HEK293 (cell line): Measurements from ENCODE around the gene ZC3H12C.

Experiments used
- GLI2 ChIP-seq: fragments of 450-650 bp; formaldehyde crosslinking; IDR thresholded peaks from 2 replicates; pipeline ENCODE4; 2017; ENCODE audit warnings: missing biosample characterization, missing genetic modification characterization, low read depth, borderline replicate concordance
- MZF1 ChIP-seq: fragments of 450-650 bp; formaldehyde crosslinking; IDR thresholded peaks from 2 replicates; pipeline ENCODE4 v1.5.1; 2017; ENCODE audit warnings: missing biosample characterization, missing genetic modification characterization, borderline replicate concordance
- OSR2 ChIP-seq: fragments of 450-650 bp; formaldehyde crosslinking; IDR thresholded peaks from 2 replicates; pipeline ENCODE4 v1.5.1; 2016; ENCODE audit warnings: missing biosample characterization, missing genetic modification characterization
- PRDM6 ChIP-seq: fragments of 450-650 bp; formaldehyde crosslinking; IDR thresholded peaks from 2 replicates; pipeline ENCODE4 v1.5.1; 2017; ENCODE audit warnings: missing biosample characterization, missing genetic modification characterization
- SP3 ChIP-seq: fragments of 450-650 bp; formaldehyde crosslinking; IDR thresholded peaks from 2 replicates; pipeline ENCODE4 v1.5.1; 2016; ENCODE audit warnings: missing biosample characterization, missing genetic modification characterization
- TCF7L2 ChIP-seq: IDR thresholded peaks from 2 replicates; pipeline ENCODE4 v1.6.1; 2011; ENCODE audit warnings: low read depth, mild to moderate bottlenecking, inconsistent platforms, low read length, moderate library complexity, borderline replicate concordance
- TRIM28 ChIP-seq: IDR thresholded peaks from 2 replicates; pipeline ENCODE4 v1.6.1; 2011; ENCODE audit warnings: low read length, control low read depth, borderline replicate concordance
- ZBTB17 ChIP-seq: fragments of 450-650 bp; formaldehyde crosslinking; IDR thresholded peaks from 2 replicates; pipeline ENCODE4 v1.5.1; 2016; ENCODE audit warnings: missing biosample characterization, missing genetic modification characterization
- ZNF10 ChIP-seq: fragments of 450-650 bp; formaldehyde crosslinking; IDR thresholded peaks from 2 replicates; pipeline ENCODE4 v1.5.1; 2017; ENCODE audit warnings: missing biosample characterization, missing genetic modification characterization
- ZNF121 ChIP-seq: fragments of 450-650 bp; formaldehyde crosslinking; IDR thresholded peaks from 2 replicates; pipeline ENCODE4 v1.5.1; 2016; ENCODE audit warnings: missing biosample characterization, missing genetic modification characterization
- ZNF18 ChIP-seq: fragments of 450-650 bp; formaldehyde crosslinking; IDR thresholded peaks from 2 replicates; pipeline ENCODE4 v1.5.1; 2016; ENCODE audit warnings: missing biosample characterization, missing genetic modification characterization
- ZNF2 ChIP-seq: fragments of 450-650 bp; formaldehyde crosslinking; IDR thresholded peaks from 2 replicates; pipeline ENCODE4 v1.5.1; 2016; ENCODE audit warnings: missing biosample characterization, missing genetic modification characterization
- ZNF223 ChIP-seq: fragments of 450-650 bp; formaldehyde crosslinking; IDR thresholded peaks from 2 replicates; pipeline ENCODE4 v1.5.1; 2016; ENCODE audit warnings: missing biosample characterization, missing genetic modification characterization
- ZNF518A ChIP-seq: fragments of 450-650 bp; formaldehyde crosslinking; conservative IDR thresholded peaks from 2 replicates; pipeline ENCODE4 v1.5.1; 2016; ENCODE audit warnings: low read depth, missing biosample characterization, missing genetic modification characterization
- ZNF580 ChIP-seq: fragments of 450-650 bp; formaldehyde crosslinking; IDR thresholded peaks from 2 replicates; pipeline ENCODE4 v1.5.1; 2016; ENCODE audit warnings: missing biosample characterization, missing genetic modification characterization
- ZNF596 ChIP-seq: fragments of 450-650 bp; IDR thresholded peaks from 2 replicates; pipeline ENCODE4 v1.5.0; 2018; ENCODE audit warnings: missing biosample characterization, mild to moderate bottlenecking, missing genetic modification characterization, moderate library complexity
- ZNF626 ChIP-seq: fragments of 450-650 bp; sonication (Bioruptor Pico); formaldehyde crosslinking; IDR thresholded peaks from 2 replicates; pipeline ENCODE4 v1.5.1; 2018; ENCODE audit warnings: missing biosample characterization, missing genetic modification characterization, inconsistent platforms
- ZNF658 ChIP-seq: fragments of 450-650 bp; formaldehyde crosslinking; IDR thresholded peaks from 2 replicates; pipeline ENCODE4; 2016; ENCODE audit warnings: missing biosample characterization, missing genetic modification characterization
- ZNF692 ChIP-seq: fragments of 450-650 bp; formaldehyde crosslinking; IDR thresholded peaks from 2 replicates; pipeline ENCODE4 v1.5.1; 2016; ENCODE audit warnings: missing biosample characterization, missing genetic modification characterization

The ZC3H12C gene

GRCh38 chr11:110076371-110076965, 16.7 kb upstream of the ZC3H12C start (continued):
- TF ChIP-seq ZNF518A (no peak), PRDM6 (tag by site-specific recombination) (peak; percentile 59), ZNF2 (tag by site-specific recombination) (no peak), GLI2 (tag by site-specific recombination) (no peak), ZNF596 (tag by site-specific recombination) (no peak), ZNF121 (tag by site-specific recombination) (no peak), ZNF692 (tag by site-specific recombination) (0 out of 2 replicates have a peak, but pooled peaks have one; percentile 20), ZNF580 (tag by site-specific recombination) (no peak), OSR2 (tag by site-specific recombination) (peak; percentile 34; the same call in 1 of the 2 replicates), ZNF223 (tag by site-specific recombination) (no peak), ZNF18 (tag by site-specific recombination) (no peak), ZNF658 (no peak), ZNF626 (tag by site-specific recombination) (no peak), TRIM28 (peak; percentile 85), ZNF10 (no peak), TCF7L2 (peak; percentile 91; the same call in 1 of the 2 replicates), MZF1 (tag by site-specific recombination) (peak; percentile 79; the same call in 1 of the 2 replicates), SP3 (tag by site-specific recombination) (0 out of 2 replicates have a peak, but pooled peaks have one; percentile 18), ZBTB17 (0 out of 2 replicates have a peak, but pooled peaks have one; percentile 17)
